SK-N-SH (cell line): ENCODE measurements around the gene ARAP3. TPM values are rescaled to one million over a fixed set of nuclear protein-coding genes. Genes with fewer than 3 reads are reported as not detected.

Experiments
- CTCF ChIA-PET: fragments of 300-600, 350-600 bp; formaldehyde crosslinking; extraction: SDS; loops from one replicate; lab custom pipeline; 2021; lab: Yijun Ruan, JAX
- POLR2A ChIA-PET: fragments of 350-600 bp; sonication (Branson Sonifier 250); formaldehyde crosslinking; extraction: SDS; loops from one replicate; lab custom pipeline; 2020; ENCODE audit warnings: antibody characterized with exemption, inconsistent platforms; lab: Yijun Ruan, JAX
- DNase-seq: peaks from one replicate; pipeline ENCODE4 v3.0.0; 2012
- H2AFZ ChIP-seq: fragments of 200-600 bp; sonication (generic); 2 replicates; pipeline ENCODE4 v1.8.1; 2016; ENCODE audit warnings: antibody characterized with exemption, mild to moderate bottlenecking, low read depth
- H3F3A ChIP-seq: fragments of 200-600 bp; sonication (generic); replicated peaks from 2 replicates; pipeline ENCODE3; 2016; ENCODE audit warnings: antibody characterized with exemption, mild to moderate bottlenecking; ENCODE audit not compliant: insufficient read depth
- H3K27ac ChIP-seq, 2 experiments: fragments of 200-500 bp in 1 of 2; fragments of 200-600 bp in 1 of 2; sonication (Bioruptor generic) in 1 of 2; sonication (generic), shearing (Covaris generic) in 1 of 2; 2 replicates each; pipeline versions ENCODE4 v1.5.1 to v1.6.1; 2014 to 2016; ENCODE audit warnings: low read depth in 2 of 2, inconsistent platforms in 1 of 2, low read length in 1 of 2, mild to moderate bottlenecking in 1 of 2, mixed read lengths in 1 of 2
- H3K27me3 ChIP-seq: fragments of 200-600 bp; sonication (generic), shearing (Covaris generic); 2 replicates; pipeline ENCODE4 v1.6.1; 2016; ENCODE audit warnings: mixed run types; ENCODE audit not compliant: insufficient read depth
- H3K36me3 ChIP-seq, 2 experiments: fragments of 200-500 bp in 1 of 2; fragments of 200-600 bp in 1 of 2; sonication (Bioruptor generic) in 1 of 2; sonication (generic) in 1 of 2; replicated peaks in 1 of 2; 2 replicates each; pipeline versions ENCODE3 to v1.5.1; 2014 to 2016; ENCODE audit warnings: low read length in 1 of 2, mild to moderate bottlenecking in 1 of 2; ENCODE audit not compliant: insufficient read depth in 2 of 2, control insufficient read depth in 1 of 2
- H3K4me1 ChIP-seq, 2 experiments: fragments of 200-500 bp in 1 of 2; fragments of 200-600 bp in 1 of 2; sonication (Bioruptor generic) in 1 of 2; sonication (generic), shearing (Covaris generic) in 1 of 2; 2 replicates each; pipeline versions ENCODE4 v1.5.1 to v1.6.1; 2014 to 2016; ENCODE audit warnings: low read depth in 1 of 2, low read length in 1 of 2, mixed run types in 1 of 2; ENCODE audit not compliant: insufficient read depth in 2 of 2, control insufficient read depth in 1 of 2
- H3K4me2 ChIP-seq: fragments of 200-600 bp; sonication (generic), shearing (Covaris generic); 2 replicates; pipeline ENCODE4 v1.6.1; 2017; ENCODE audit warnings: mixed run types
- H3K4me3 ChIP-seq, 2 experiments: fragments of 200-500 bp in 1 of 2; fragments of 200-600 bp in 1 of 2; sonication (Bioruptor generic) in 1 of 2; sonication (generic), shearing (Covaris generic) in 1 of 2; 2 replicates each; pipeline versions ENCODE4 v1.5.1 to v1.8.1; 2014 to 2016; ENCODE audit warnings: low read depth in 2 of 2, inconsistent platforms in 1 of 2, low read length in 1 of 2, mild to moderate bottlenecking in 1 of 2, mixed read lengths in 1 of 2, moderate library complexity in 1 of 2
- H3K79me2 ChIP-seq: fragments of 200-600 bp; sonication (generic); 2 replicates; pipeline ENCODE4 v1.8.1; 2017; ENCODE audit warnings: mild to moderate bottlenecking; ENCODE audit not compliant: insufficient read depth
- H3K9ac ChIP-seq: fragments of 200-600 bp; sonication (generic); 2 replicates; pipeline ENCODE4 v1.6.1; 2017; ENCODE audit warnings: mixed run types
- H3K9me2 ChIP-seq: fragments of 200-600 bp; sonication (generic); 2 replicates; pipeline ENCODE4 v1.6.1; 2017; ENCODE audit warnings: mixed run types
- H3K9me3 ChIP-seq: fragments of 200-600 bp; sonication (generic); 2 replicates; pipeline ENCODE4 v1.6.1; 2017; ENCODE audit warnings: mixed run types, mild to moderate bottlenecking, moderate library complexity
- H4K20me1 ChIP-seq: fragments of 200-600 bp; sonication (generic); 2 replicates; pipeline ENCODE4 v1.6.1; 2017; ENCODE audit warnings: mild to moderate bottlenecking, mixed run types; ENCODE audit not compliant: insufficient read depth
- EP300 ChIP-seq, 2 experiments: IDR thresholded peaks; 2 replicates each; pipeline versions ENCODE4 v1.4.0 to v1.6.1; 2012; ENCODE audit warnings: borderline replicate concordance in 1 of 2, low read depth in 1 of 2, low read length in 1 of 2
- GABPA ChIP-seq: IDR thresholded peaks from 2 replicates; pipeline ENCODE4 v1.4.0; 2012; ENCODE audit warnings: low read depth, mild to moderate bottlenecking
- MEF2A ChIP-seq: IDR thresholded peaks from 2 replicates; pipeline ENCODE4 v1.4.0; 2012; ENCODE audit warnings: low read depth, borderline replicate concordance
- POLR2AphosphoS5 ChIP-seq: IDR thresholded peaks from 2 replicates; pipeline ENCODE4 v1.6.1; 2012; ENCODE audit warnings: low read depth, low read length
- RAD21 ChIP-seq: IDR thresholded peaks from 2 replicates; pipeline ENCODE4 v1.6.1; 2012; ENCODE audit warnings: mild to moderate bottlenecking, low read length
- RXRA ChIP-seq: IDR thresholded peaks from 2 replicates; pipeline ENCODE4 v1.4.0; 2012; ENCODE audit warnings: low read depth, mild to moderate bottlenecking, borderline replicate concordance
- TCF12 ChIP-seq: IDR thresholded peaks from 2 replicates; pipeline ENCODE4 v1.4.0; 2012
- WGBS: methylation state at CpG from one replicate; pipeline ENCODE4 v1.1.6; 2017; ENCODE audit warnings: low lambda C conversion rate; 5-methylcytosine and 5-hydroxymethylcytosine counted together
- polyA plus RNA-seq, 3 experiments: library from polyadenylated mRNA; depleted of rRNA; stranded (reverse); fragments of >200 nt; gene quantifications; 2 replicates each; pipeline ENCODE4 v1.2.3, GENCODE V29; 2012
- TF ChIP-seq, protein P1 (sequence below): IDR thresholded peaks from 2 replicates; pipeline ENCODE4; 2012
- TF ChIP-seq, protein P2 (sequence below): IDR thresholded peaks from 2 replicates; pipeline ENCODE4 v1.4.0; 2012; ENCODE audit warnings: low read depth, borderline replicate concordance

The ARAP3 gene
- polyA plus RNA-seq, 1 of the 3 experiments (the other 2 are of a cell fraction): 6.5 TPM

- TF ChIP-seq MEF2A: no peak
- peak; percentile 12; the same call in 1 of the 2 replicates for TF ChIP-seq TCF12
- TF ChIP-seq, protein P1, sequence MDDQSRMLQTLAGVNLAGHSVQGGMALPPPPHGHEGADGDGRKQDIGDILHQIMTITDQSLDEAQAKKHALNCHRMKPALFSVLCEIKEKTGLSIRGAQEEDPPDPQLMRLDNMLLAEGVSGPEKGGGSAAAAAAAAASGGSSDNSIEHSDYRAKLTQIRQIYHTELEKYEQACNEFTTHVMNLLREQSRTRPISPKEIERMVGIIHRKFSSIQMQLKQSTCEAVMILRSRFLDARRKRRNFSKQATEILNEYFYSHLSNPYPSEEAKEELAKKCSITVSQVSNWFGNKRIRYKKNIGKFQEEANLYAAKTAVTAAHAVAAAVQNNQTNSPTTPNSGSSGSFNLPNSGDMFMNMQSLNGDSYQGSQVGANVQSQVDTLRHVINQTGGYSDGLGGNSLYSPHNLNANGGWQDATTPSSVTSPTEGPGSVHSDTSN: no peak; the same call in 1 of the 2 replicates
- TF ChIP-seq RXRA: no peak
- peak; percentile 14 to 65; a peak in 2 of 4 replicates for TF ChIP-seq EP300 (IDR thresholded peaks at IDR 0.05; ENCODE audit: borderline replicate concordance in 1 of 2, low read depth in 1 of 2, low read length in 1 of 2)
- peak; percentile 74 for TF ChIP-seq RAD21
- peak; percentile 78 for TF ChIP-seq GABPA
- TF ChIP-seq POLR2AphosphoS5: peak; percentile 18; the same call in 1 of the 2 replicates
Measured at GRCh38 chr5:141618804-141619554, 63.1 kb downstream of the ARAP3 start, which contains the start of gene DIAPH1 (continued).

DNA sequence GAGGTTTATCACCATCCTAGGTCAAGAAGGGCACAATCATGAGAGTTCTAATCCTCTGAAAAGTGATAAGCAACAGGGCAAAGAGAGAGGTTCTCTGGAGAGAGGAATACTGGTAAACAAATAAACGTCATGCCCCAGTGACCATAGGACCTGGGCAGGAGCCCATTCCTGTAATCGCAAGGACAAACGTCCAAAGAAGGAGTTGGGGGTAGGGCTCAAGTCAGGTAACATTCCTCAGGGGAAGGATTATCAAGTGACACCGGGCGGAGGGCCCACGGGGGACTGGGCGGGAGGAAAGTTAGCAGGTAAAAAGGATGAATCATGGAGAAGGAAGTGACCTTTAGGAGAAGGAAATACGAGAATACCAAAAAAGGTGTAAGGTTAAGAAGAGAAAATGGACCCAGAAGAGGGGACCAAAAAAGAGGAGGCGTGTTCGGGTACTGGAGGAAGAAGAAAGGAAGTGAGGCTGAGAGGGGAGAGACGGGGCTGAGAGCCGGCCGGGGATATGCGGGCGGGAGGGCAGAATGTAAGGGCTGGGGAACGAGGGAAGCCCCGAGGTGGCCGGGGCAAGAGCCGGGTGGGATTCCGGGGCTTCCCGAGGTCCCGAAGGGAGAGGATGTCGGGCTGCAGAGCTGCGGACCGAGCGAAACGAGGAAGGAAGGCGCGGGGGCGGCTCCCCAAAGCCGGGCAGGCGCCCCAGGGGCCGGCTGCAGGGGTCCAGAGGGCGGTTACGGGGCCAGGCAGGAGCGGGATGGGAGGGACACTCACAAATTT lies 63.8 kb downstream of the ARAP3 start:
- Histone ChIP-seq H3K27ac (peak overlapping the region; percentile 67 to 72), H3K9me2 (no peaks in the 10 kb centered on the region), H3K9ac (peak overlapping the region; percentile 92), H3K9me3 (no peaks in the 10 kb centered on the region), H3K36me3 (peaks cover 29 to 31% of the 10 kb centered on the region in 2 experiments), H4K20me1 (no peaks in the 10 kb centered on the region; the same call in 1 of the 2 replicates), H3K27me3 (no peaks in the 10 kb centered on the region), H2AFZ (peak overlapping the region; percentile 92), H3F3A (peaks cover 29% of the 10 kb centered on the region), H3K4me3 (peak overlapping the region; percentile 72 to 82), H3K4me2 (peak overlapping the region; percentile 94), H3K79me2 (peaks cover 53% of the 10 kb centered on the region), H3K4me1 (peaks cover 8 to 9% of the 10 kb centered on the region in 2 experiments; a peak in 2 of 4 replicates)
- ChIA-PET CTCF (interaction anchor here (0.6 to 14.8 kb wide), 30 partner anchors 9 to 927 kb away, joined by 3 to 280 read pairs (median 7); partner anchors contain the start of genes FCHSD1, HARS1, HARS2 and HDAC3), POLR2A (interaction anchor here (0.7 to 2.3 kb wide), 6 partner anchors 14 to 61 kb away, joined by 3 to 17 read pairs (median 6); partner anchors contain the start of genes FCHSD1, HDAC3 and RELL2)
- DNase-seq: peak; percentile 50
- TF ChIP-seq, protein P2, sequence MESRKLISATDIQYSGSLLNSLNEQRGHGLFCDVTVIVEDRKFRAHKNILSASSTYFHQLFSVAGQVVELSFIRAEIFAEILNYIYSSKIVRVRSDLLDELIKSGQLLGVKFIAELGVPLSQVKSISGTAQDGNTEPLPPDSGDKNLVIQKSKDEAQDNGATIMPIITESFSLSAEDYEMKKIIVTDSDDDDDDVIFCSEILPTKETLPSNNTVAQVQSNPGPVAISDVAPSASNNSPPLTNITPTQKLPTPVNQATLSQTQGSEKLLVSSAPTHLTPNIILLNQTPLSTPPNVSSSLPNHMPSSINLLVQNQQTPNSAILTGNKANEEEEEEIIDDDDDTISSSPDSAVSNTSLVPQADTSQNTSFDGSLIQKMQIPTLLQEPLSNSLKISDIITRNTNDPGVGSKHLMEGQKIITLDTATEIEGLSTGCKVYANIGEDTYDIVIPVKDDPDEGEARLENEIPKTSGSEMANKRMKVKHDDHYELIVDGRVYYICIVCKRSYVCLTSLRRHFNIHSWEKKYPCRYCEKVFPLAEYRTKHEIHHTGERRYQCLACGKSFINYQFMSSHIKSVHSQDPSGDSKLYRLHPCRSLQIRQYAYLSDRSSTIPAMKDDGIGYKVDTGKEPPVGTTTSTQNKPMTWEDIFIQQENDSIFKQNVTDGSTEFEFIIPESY: no peak
- TF ChIP-seq GABPA: peak; percentile 9; the same call in 1 of the 2 replicates
- WGBS: under 1% methylated on average over 33 of the region's 36 CpGs
